Liver (tissue), 3 donors: ENCODE measurements around the gene HMGB2.

Experiments
- ATF3 ChIP-seq: IDR thresholded peaks from 2 replicates; pipeline ENCODE4 v1.6.1; 2016; ENCODE audit warnings: antibody characterized with exemption
- CTCF ChIP-seq: fragments of 150-350 bp; IDR thresholded peaks from 2 replicates; pipeline ENCODE4 v1.5.1; 2017; ENCODE audit warnings: improper control_type of control experiment, low read depth, low read length; ENCODE audit not compliant: missing input control
- GABPA ChIP-seq, 2 donors: IDR thresholded peaks in 1 of 2; conservative IDR thresholded peaks in 1 of 2; 2 replicates each; pipeline ENCODE4 v1.6.1; 2016; ENCODE audit warnings: antibody characterized with exemption in 2 of 2, mild to moderate bottlenecking in 1 of 2, moderate library complexity in 1 of 2
- HNF4A ChIP-seq, 2 donors: conservative IDR thresholded peaks; 2 replicates each; pipeline ENCODE4 v1.6.1; 2016; ENCODE audit warnings: antibody characterized with exemption in 2 of 2, mild to moderate bottlenecking in 2 of 2
- RAD21 ChIP-seq, 2 donors: IDR thresholded peaks; 2 replicates each; pipeline ENCODE4 v1.6.1; 2016; ENCODE audit warnings: antibody characterized with exemption in 2 of 2, mild to moderate bottlenecking in 2 of 2
- REST ChIP-seq: IDR thresholded peaks from 2 replicates; pipeline ENCODE4 v1.6.1; 2016; ENCODE audit warnings: antibody characterized with exemption, mild to moderate bottlenecking
- TAF1 ChIP-seq: conservative IDR thresholded peaks from 2 replicates; pipeline ENCODE4 v1.6.1; 2016; ENCODE audit warnings: antibody characterized with exemption, mild to moderate bottlenecking
- YY1 ChIP-seq: IDR thresholded peaks from 2 replicates; pipeline ENCODE4 v1.6.1; 2016; ENCODE audit warnings: antibody characterized with exemption, mild to moderate bottlenecking
- donor health status: healthy.
- donor health status: healthy.

GRCh38 chr4:173294444-173294843 is 39.7 kb downstream of the HMGB2 start:
- TF ChIP-seq CTCF (no peak), REST (no peak), RAD21 (IDR thresholded peaks at IDR 0.05) (no peak), ATF3 (no peak), HNF4A (conservative IDR thresholded peaks at IDR 0.05) (no peak), GABPA (IDR thresholded peaks at IDR 0.05 in 1 of 2, conservative IDR thresholded peaks at IDR 0.05 in 1 of 2) (no peak), TAF1 (no peak), YY1 (no peak)
